ENCODE results near the gene CLASP1. TPM values are rescaled to one million over a fixed set of nuclear protein-coding genes. Genes with fewer than 3 reads are reported as not detected.

CLASP1 gene
- total and polyA plus RNA-seq, 8 donors: 5.7 to 188 (median 20.8) TPM

- intact Hi-C loops (cut with DNase I; ENCODE audit: low total_unique reads): no loop called here
- Histone ChIP-seq H3K36me3 (peaks cover 0 to 53% (median 41%) of the 10 kb centered on the region in 4 donors), H3K27me3 (no peaks in the 10 kb centered on the region), H3K4me1 (peaks cover 0 to 12% (median 0%) of the 10 kb centered on the region in 4 donors), H3K4me3 (no peak overlapping the region), H3K9me3 (peaks cover 0 to 4% (median 1%) of the 10 kb centered on the region in 4 donors), H3K27ac (no peak overlapping the region)
- TF ChIP-seq EP300 (IDR thresholded peaks at IDR 0.05): no peak
- no peak for TF ChIP-seq POLR2AphosphoS5 (IDR thresholded peaks at IDR 0.05)
- TF ChIP-seq CTCF (IDR thresholded peaks at IDR 0.05): no peak
- TF ChIP-seq POLR2A (IDR thresholded peaks at IDR 0.05): no peak
- 83 to 92% (median 89%) methylated on average over 5 of the region's 5 CpGs for WGBS, 5 donors
- no peak for DNase-seq
These were observed 147.0 kb downstream of the CLASP1 start for GRCh38 chr2:121502246-121502645.

- WGBS, 5 donors: 92 to 99% (median 98%) methylated on average over 2 of the region's 2 CpGs
These were observed 147.7 kb downstream of the CLASP1 start for GRCh38 chr2:121501554-121501953.

DNA sequence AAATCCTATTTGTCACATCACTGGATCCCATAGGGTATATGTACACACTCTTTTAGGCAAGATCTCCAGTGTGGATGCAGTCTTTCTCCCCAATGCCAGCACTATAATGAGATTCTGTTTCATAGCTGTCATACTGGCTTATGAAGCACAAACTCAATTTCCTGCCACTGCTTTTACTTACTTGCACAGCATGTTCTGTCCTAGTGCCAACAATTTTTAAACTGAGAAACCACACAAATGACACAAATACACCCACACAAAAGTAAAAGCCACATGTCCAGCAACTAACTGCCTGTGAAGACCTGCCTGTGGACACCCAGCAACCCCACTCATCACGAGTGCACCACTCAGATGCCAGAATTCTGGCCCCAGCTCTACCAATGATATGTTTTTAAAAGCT lies 148.2 kb downstream of the CLASP1 start:
- Histone ChIP-seq H3K27me3 (no peaks in the 10 kb centered on the region), H3K4me3 (no peak overlapping the region), H3K36me3 (peaks cover 0 to 56% (median 48%) of the 10 kb centered on the region in 4 donors), H3K4me1 (peaks cover 0 to 12% (median 0%) of the 10 kb centered on the region in 4 donors), H3K9me3 (peaks cover 0 to 4% (median 1%) of the 10 kb centered on the region in 4 donors), H3K27ac (no peak overlapping the region)
- DNase-seq: no peak
- WGBS, 5 donors: 62 to 87% (median 83%) methylated on average over 1 of the region's 1 CpG
- no peak for TF ChIP-seq EP300 (IDR thresholded peaks at IDR 0.05)
- no peak for TF ChIP-seq POLR2AphosphoS5 (IDR thresholded peaks at IDR 0.05)
- TF ChIP-seq CTCF (IDR thresholded peaks at IDR 0.05): no peak
- TF ChIP-seq POLR2A (IDR thresholded peaks at IDR 0.05): no peak
- intact Hi-C loops (cut with DNase I; ENCODE audit: low total_unique reads): no loop called here

More at GRCh38 chr2:121501554-121501953, 147.7 kb downstream of the CLASP1 start:
- Histone ChIP-seq H3K4me3 (no peak overlapping the region), H3K27ac (no peak overlapping the region), H3K9me3 (peaks cover 0 to 4% (median 1%) of the 10 kb centered on the region in 4 donors), H3K4me1 (peaks cover 0 to 12% (median 0%) of the 10 kb centered on the region in 4 donors), H3K36me3 (peaks cover 0 to 55% (median 43%) of the 10 kb centered on the region in 4 donors), H3K27me3 (no peaks in the 10 kb centered on the region)
- no peak for TF ChIP-seq CTCF (IDR thresholded peaks at IDR 0.05)
- intact Hi-C loops (cut with DNase I; ENCODE audit: low total_unique reads): no loop called here
- DNase-seq: no peak

- no peak for DNase-seq
- intact Hi-C loops (cut with DNase I; ENCODE audit: low total_unique reads): no loop called here
- no peaks in the 10 kb centered on the region for H3K27me3 ChIP-seq
- H3K9me3 ChIP-seq: peaks cover 0 to 4% (median 1%) of the 10 kb centered on the region in 4 donors
- no peak for TF ChIP-seq POLR2AphosphoS5 (IDR thresholded peaks at IDR 0.05)
- no peak for TF ChIP-seq EP300 (IDR thresholded peaks at IDR 0.05)
- no peak for TF ChIP-seq CTCF (IDR thresholded peaks at IDR 0.05)
- TF ChIP-seq POLR2A (IDR thresholded peaks at IDR 0.05): no peak
- peaks cover 0 to 5% (median 0%) of the 10 kb centered on the region in 4 donors for H3K4me1 ChIP-seq
- peaks cover 0 to 67% (median 60%) of the 10 kb centered on the region in 4 donors for H3K36me3 ChIP-seq
- no peak overlapping the region for H3K27ac ChIP-seq
- WGBS, 5 donors: 93 to 100% (median 96%) methylated on average over 1 of the region's 1 CpG
- H3K4me3 ChIP-seq: no peak overlapping the region
These were observed 150.5 kb downstream of the CLASP1 start for GRCh38 chr2:121498731-121499130.

All from stomach (tissue), 9 donors.